SHP77 (cell line): ENCODE measurements around the gene PTPRN2.

ENCODE experiments used
- DNase-seq, 2 experiments: peaks; one replicate each; lab custom pipeline; 2025; lab: John Stamatoyannopoulos, UW

Gene PTPRN2

DNA sequence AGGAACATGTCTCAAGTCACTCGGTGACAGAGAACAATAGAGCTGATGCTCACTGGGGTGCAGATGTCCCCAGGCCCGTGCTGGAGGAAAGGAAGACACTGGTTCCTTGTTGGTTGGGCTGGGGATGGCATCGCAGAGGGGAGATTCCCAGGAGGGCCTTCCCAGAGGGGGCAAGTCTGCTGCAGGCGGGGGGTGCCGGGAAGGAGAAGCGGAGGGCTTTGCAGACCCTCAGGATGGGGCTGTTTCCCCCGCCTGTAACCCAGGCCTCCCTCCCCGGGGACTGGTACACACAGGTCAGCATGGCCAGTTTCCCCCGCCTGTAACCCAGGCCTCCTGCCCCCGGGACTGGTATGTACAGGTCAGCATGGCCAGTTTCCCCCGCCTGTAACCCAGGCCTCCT, 967.0 kb downstream of the PTPRN2 start:
- no peak for DNase-seq

DNA sequence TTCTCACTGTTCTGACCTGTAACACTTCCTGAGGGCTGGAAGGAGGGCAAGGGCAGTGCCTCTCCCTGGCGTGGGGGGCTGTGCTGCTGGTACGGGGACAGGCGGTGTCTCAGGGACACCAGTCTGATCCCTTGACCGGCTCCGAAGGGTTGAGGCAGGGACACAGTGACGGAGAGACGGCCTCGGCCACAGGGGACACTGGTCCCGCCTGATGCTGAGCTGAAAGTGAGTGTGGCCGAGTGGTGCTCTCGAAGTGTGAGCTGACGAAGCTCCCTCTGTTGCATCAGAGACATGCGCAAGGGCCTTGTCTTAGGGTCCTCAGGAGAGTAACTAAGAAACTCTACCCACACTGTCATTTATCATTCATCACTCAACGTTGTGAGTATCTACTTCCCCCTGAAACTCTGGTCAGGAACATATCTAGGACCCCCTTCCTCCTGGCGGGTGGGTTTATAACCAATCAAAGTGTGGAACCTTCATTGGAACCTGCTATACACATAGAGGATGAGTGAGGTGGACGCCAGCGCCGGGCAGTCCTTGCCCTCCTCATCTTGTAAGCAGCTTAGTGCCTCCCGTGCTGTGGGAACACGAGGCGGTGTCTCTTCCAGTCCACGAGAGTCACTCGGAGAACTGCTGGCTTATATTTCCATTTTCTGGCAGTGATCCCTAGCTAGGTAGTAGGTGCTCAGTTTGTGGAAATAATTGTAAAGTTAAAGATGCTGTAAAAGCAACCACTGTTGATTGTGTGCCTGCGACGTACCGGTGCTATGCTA, 967.7 kb downstream of the PTPRN2 start:
- no peak for DNase-seq

DNA sequence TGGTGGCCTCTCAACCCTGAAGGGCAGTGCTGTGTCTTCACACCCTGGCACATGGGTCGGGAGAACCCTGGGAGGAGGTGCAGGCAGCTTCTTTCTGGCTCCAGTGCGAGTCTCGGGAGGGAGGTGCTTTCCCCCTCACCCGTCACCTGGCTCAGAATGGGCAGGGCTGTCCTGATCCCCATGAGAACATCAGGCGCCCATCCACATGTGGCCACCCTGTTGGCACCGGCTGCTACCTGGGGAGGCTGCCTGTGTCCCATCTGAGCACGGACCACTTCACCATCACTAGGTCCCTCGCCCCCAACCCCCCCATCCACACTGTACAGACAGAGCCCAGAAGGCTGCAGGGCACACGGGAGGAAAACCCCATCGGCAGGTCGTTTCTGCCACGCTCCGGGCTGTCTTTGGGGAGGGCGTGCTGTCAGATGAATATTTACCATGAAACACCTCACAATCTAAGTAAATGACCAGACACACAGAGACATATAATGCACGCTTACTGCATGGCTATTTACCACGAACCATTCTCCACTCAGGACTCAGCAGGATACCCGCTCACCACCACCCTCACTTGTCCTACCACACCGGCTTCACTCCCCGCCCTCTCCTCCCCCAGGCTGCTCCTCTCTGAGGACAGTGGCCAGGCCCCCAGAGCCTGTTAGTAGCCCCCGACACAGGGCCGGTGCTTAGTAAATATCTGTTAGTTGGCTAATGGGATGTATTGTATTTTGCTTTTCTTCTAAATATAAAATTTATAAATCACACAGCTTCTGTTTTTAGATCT, 968.6 kb downstream of the PTPRN2 start:
- no peak for DNase-seq

DNA sequence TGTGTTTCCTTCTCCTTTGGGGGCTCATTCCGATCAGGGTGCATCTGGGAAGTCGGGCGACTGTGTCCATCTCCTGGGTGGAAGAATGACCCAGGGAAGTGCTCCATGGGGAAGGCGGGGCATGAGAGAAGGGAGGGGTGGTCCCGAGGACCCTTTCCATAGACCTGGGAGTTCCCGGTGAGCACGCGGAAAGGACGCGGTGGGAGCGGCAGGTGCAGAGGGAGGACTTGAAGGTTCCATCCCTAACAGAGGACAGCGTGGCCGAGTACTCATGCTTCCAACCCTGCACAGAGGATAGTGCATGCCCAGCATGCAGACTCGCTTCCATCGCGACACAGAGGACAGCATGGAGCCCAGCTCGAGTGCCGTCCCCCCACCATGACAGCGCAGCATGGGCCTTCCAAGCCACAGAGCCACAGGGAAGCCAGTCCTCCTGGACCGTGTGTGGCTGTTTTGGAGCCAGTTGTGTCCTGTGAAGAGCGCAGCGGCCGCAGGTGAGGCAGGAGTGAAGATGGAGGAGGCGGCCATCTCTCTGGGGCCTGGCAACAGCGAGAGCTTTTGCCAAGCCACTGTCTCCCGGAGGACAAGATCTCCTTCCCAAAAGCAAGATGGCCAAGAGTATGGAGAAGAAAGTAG, 969.4 kb downstream of the PTPRN2 start:
- DNase-seq = no peak

DNA sequence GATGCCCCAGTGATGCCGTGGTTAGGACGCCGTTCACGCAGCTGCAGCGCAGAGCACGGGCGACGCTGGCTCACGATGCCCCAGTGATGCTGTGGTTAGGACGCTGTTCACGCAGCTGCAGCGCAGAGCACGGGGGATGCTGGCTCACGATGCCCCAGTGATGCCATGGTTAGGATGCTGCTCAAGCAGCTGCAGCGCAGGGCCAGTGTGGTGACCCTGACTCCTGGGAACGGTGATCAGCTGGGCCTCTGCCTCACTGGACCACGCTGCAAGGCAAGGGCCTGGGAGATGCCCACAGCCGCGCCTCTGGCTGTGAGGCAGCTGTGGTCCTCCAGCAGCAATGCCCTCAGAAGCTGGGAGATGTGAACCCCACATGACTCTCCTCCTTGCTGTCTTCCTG, 970.2 kb downstream of the PTPRN2 start:
- DNase-seq = no peak

DNA sequence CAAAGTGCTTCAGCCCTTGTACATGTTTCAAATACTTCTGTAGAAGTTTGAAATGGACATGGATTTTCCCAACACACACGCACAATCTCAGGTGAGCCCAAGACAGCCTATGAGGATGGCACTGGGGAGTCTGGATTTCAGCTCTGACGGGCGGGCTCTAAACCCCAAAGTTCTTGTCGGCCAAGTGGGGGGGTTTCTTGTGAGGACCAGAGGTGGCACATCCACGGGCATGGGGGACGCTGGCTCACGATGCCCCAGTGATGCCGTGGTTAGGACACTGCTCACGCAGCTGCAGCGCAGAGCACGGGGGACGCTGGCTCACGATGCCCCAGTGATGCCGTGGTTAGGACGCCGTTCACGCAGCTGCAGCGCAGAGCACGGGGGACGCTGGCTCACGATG, 970.7 kb downstream of the PTPRN2 start:
- DNase-seq = no peak

DNA sequence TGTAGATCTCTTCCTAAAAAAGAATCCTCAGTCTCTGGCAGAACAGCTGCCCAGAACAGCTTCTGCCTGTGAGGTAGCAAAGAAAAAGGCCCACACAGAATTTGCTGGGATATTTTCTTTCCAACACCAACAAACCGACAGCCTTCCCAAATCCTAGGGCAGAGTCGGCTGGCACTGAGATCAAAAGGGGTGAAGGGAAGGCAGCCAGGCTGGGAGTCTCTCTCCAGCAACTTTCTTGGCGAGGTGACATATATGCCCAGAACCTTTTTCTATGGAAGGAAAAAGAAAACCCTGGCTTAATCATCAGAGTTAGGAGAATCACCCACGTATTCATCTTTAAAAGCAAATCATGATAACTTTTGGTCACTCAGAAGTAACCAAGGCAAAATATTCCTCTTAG, 971.2 kb downstream of the PTPRN2 start:
- no peak for DNase-seq

DNA sequence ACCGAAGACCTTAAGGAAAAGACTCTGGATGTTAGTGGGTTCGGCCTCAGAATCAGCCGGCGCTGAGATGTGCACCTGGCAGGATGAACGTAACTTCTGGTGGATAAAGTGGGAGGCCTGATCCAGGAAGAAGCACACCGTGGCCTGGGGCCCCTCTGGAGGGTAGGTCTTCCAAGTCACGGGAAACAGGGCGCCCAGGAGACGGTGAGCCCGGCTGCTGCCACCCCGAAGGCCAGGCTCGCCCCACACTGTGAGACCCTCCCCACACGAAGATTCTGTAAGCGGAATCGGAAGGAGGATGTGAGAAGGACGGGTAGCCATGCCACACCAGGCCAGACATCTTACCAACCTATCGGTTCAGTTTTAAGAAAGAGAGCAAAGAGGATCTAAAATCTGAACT, 971.8 kb downstream of the PTPRN2 start:
- no peak for DNase-seq

DNA sequence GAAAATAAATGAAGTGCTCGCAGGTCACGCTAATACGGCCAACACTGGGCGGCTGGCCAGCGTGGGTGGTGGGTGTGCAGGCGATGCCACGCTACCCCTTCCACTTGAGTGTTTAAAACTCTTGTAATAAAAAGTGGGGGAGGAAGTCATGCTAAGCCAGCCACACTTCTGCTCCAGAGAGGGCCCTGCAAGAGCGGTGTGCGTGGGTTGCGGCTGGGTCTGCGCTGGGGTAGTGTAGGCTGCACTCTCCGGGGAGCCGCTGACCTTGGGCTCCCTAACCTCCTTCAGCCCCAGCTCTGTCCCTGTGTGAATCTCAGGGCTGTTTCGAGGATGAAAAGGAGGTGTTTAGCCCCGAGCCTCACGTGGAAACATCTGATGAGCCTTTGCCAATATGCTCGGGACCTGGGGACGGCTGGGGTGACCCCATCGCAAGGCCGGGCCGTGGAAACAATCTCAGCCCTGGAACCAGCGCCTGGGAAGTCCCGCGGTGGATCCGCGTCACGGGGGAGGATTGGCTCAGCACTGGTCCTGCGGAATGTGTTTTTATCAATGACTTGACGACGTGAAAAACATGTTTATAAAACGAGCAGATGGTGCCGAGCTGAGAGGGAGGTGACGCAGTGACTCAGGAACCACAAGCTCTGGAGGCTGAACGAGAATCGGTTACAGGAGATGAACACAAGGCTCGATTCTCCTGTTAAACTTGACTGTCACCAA, 972.4 kb downstream of the PTPRN2 start:
- no peak for DNase-seq

DNA sequence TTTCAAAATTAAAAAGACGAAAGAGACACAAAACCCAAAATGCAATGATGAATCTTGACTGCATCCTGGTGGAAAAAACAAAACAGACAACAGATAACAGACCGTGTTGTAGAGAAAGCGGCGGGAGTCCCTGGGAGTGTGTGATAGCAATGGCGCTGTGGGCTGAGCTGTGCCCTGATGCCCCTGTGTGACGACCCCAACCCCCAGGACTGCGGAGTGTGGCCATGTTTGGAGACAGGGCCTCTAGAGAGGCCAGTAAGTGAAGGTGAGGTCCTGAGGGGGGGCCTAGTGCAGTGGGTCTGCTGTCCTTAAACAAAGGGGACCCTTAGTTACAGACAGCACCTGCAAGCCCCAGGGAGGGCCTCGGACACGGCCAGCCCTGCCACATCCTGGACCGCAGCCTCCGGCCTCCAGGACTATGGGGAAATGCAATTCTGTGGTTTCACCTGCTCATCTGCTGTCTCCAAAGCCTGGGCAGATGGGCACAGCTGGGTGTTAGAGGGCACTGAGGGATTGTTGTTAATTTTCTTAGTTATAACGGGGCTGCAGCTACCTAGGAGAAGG, 973.1 kb downstream of the PTPRN2 start:
- no peak for DNase-seq

DNA sequence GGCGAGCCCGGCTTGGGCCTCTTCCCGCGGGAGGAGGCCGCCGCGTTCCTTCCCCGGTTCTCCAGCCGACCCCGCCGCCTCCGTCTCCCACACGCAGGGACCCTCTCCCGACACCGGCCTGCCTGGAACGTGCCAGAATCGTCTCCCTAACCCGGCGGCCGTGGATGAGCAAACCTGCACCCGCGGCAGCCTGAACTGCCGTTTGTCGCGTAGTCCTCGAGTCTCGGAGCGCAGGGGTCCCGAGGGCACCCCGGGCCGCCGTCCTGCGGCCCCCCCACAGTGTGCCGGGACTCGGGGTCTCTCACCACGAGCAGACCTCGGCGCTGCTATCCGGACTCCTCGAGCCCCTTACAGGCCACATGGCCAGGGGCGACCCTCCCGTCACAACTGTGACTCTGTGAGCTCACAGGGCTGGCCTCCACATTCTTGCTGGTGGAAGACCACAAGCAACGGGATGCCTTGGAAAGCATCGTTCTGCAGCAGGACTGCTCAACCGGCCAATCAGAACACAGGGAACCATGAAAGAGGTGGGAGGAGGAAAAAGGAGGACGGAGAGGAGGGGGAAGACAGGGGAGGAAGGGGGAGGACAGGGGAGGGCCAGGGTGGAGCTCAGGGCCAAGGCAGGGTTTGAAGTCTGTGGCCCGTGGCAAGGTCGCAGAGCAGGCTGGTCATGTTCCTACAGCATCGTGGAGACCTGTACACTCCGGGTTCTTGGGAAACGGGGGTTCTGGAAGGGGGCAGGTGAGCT, 973.9 kb downstream of the PTPRN2 start:
- DNase-seq = no peak

DNA sequence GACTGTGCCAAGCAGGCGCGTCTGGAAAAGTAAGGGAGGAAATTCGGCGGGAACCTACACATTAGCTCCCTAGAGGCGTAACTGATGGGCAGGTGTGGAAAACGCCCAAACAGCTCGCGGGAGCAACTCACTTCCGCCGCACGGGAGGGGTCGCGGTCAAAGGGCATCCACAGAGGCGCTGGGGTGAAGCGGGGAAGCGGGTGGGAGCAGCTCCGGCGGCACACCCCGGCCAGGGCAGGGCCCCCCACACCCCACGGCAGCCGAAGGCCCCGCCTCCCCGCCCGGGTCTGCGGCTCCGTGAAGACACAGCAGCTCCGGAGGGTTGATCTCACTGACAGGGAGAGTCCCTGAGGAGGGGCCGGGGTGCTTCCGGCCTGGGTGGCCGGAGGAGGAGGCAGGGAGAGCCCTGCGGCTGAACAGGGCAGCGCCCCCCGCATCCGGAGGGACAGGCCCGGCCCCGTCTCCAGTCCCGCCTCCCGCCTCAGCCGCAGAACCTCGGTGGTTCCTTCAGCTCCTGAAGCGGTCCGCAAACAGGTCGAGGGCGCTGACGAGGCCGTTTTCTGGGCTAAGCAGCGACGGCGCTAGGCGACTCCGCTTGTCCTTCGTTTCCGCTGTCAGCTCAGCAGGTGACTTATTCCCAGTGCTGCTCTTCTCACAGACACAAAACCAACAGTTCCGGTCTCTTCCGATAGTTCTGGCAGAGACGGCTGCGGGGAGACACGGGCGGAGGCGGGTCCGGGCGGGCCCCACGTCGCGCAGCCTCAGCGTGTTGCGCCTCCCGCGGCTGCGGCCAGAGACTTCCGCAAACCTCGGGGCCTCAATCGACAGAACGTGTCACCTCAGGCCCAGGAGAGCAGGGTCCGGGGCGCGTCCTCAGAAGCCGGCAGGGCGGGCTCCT, 974.7 kb downstream of the PTPRN2 start:
- DNase-seq = no peak

DNA sequence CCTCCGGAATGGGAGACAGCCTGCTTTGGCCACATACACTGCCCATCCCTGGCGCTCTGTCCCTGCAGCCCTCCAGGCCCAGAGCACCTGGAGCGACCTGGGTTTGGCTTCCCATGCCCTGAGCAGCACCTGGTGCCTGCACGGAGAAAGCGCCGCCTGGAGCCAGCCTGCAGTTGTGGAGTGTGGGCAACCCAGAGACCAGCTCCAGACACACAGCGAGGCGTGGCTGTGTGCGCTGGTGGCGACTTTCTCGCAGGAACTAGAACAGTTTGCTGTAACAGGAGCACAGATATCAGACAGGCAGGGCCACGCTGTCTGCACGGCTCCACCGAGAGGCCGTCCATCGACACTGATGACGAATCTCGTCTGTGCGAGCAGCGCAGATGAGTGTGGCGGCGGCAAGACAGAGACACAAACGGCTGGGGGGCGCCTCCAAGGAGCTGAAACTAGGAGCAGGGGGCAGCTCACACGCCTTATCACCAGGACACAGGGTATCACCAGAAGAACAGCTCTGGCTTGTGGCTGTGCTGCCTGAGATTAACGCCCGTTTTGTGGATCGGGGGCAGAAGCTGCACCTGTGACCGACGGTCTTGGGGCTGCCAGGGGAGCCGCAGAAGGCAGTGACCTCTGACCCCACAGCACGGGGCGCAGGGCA, 975.5 kb downstream of the PTPRN2 start:
- no peak for DNase-seq

DNA sequence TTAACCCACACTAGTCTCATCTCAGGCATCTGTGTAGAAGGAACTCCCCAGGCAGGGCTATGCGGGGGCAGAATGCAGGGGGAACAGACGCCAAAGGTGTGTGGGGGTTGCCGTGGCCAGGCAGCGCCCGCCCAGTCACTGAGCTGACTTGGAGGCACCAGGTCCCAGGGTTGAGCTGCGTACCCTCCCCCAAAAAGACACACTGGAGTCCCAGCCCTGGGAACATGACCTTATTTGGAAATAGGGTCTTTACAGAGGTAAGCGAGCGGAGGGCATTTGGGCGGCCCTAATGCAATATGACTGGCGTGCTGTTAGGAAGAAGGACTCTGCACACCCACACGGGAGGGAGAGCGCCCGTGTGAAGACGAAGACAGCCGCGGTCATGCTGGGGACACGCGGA, 976.3 kb downstream of the PTPRN2 start:
- no peak for DNase-seq

DNA sequence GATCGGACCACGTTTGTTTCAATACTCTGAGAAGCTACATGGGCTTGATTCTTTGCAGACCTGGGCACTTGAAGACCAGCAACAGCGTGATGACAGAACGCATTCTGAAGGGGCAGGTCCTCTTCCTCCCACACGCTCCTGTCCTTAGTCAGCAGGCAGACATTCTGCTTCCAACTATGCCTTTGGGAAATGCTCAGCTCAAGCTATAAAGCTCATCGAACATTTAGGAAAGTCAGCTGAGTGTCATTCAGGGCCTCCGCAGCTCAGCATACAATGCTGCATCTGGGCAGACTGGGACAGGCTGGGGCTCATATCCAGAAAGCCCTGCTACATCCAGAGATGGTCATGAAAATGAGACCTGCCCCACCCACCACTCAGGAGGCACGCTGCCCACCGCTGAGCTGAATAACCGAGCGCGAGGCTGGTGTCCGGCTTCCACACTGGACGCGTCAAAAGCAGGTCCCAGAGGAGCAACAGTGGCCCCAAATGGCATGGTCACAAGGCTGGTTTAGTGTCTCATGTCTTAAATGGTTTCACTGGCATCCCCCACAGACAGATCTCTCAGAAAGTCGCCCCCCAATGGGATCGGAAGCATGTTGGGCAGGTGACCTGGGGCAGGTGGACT, 976.8 kb downstream of the PTPRN2 start:
- DNase-seq = no peak

DNA sequence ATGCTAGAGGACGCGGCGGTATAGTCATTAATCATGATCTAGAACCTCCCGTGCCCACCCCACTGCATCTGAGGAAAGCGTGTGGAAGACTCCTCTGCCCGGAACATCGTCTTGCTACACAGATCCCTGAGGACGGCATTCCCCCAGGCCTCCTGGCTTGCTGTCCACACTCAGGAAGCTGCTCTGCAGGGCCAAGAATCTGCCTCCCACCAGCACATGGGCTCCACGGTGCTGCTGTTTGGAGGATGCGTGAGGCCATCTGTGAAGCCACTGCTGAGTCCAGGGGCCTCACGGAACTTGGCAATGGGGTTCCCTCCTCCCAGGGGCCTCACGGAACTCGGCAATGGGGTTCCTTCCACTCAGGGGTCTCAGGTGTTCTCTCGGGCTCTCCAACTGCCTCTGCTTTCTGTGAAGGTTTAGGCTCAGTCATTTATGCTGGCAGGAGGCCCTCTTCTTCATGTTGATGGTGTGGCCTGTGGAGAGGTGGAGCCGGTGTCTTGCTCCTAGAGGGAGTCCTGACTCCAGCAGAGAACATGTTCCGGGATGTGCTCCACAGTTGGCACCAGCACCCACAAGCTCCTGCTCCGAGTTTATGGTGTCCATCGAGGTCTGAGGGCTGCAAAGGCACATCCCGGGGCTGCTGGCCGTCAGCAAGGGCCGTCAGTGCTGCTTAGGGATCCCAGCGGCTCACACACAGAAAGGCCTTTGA, 977.5 kb downstream of the PTPRN2 start:
- no peak for DNase-seq

DNA sequence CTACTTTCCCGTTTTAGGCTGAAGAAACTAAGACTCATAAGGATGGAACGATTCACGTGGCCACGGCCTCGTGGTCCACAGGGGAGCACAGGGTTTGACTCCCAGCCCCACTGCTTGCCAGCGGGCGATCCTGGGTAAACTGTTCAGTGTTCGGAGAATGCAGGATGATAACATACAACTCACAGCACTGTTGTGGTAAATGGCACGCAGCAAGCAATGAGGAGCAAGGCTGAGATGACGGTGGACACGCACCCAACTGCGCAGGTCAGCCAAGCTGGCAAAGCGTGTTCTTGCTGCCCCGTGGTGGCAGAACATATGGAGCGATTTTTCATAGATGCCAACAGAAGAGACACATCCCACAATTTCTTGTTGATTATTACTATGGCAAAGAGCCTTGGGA, 978.1 kb downstream of the PTPRN2 start:
- DNase-seq = no peak

DNA sequence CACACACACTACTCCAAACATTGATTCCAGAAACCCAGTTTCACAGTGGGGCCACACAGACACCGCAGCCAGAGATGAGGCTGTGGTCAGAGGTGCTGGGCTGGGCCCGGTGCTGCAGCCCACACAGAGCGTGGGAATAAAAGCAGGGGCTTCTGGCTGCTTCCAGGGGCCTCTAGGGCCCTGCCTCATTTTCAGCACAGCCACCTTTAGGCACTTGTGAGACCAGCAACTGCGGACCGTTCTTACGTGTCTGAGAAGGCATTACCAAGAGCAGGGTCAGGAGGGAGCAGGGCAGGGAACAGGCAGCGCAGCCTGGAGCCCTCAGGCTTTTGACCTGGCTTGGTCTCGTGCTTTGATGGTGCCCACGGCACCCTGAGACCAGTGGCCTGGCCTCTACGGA, 980.4 kb downstream of the PTPRN2 start:
- DNase-seq = no peak

DNA sequence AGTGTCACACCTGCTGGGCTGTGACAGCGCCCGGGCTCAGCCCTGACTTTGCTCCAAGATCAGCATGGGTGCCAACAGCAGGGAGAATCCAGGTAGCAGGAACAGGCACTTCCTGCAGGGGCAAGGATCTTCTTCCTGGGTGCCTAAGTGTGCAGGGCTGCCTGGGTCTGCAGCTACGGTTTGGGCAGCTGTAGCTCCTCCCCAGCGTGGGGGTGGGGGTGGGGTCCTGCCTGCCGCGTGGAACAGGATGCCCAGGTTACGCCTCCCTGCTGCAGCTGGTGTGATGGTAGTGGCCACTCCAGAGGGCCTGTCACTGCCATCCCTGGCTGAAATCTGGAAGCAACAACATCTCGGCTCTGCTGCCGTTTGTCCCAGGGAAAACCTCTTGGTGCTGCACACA, 981.5 kb downstream of the PTPRN2 start:
- no peak for DNase-seq
